Activated CD4-positive, CD25-positive, alpha-beta regulatory T cell treated with anti-CD3 and anti-CD28 coated beads, Interleukin-2, amount 50 U/mL, for 16 hours (primary cell): ENCODE results near the gene TEKT3.

Source experiments
- DNase-seq: peaks from one replicate; pipeline ENCODE4 v3.0.0-alpha.2; 2020; ENCODE audit warnings: low read depth, low spot score

The TEKT3 gene

DNA sequence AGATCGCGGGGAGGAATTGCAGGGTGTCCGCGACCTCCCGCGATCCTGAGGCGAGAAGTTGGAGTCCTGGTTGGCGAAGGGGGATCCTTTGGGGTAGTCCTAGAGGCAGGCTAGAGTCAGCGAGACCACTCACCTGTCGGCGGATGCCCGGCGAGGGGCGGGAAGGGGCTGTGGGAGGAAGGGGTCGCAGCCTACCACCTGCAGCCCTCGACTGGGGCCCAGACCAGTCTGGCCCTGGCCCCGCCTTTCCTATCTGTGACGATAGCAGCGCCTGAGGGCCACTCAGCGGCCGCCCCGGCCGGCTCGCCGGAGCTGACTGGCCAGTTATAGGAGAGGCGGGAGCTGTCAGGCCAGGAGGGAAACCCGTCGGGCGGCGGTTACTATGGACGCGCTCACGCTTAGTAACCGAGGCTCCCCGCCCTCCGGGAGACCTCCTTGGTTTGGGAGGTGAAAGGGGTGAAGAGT lies at the start of gene TEKT3:
TSS of gene TEKT3 (minus strand) at position 213 of the 465 bp plus-strand sequence. CDS start 10,012 bp downstream, outside the sequence.
- DNase-seq = no peak

DNA sequence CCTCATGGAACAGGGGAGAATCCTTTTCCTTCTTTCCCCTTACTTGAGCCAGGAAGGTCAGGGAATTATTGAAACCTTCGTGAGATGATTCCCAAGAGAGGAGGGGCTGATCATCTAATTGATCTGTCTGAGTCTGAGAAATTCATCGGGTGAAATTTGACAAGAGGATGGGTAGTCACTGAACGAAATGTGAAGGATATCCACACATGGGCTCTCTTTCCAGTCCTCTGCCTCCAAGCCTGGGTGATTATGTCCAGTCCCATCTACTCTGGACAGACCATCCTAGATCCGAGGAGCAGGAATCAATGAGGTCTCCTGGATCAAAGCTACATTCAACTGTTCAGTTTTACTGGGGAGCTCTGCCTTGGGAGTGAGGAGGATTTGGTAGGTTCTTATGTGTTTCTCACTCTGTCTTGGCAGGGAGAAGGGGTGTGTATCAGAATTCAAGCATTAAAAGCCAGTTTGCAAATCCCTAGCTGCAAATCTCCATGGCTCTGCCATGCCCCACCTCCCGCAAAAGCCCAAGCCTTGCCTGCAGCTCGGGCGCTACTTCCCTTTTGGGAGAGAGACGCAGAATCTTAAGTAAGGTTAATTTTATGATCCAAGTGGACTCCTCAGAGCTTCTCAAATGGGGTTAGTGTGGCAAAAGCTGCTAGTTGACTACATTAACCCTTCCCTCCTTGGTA lies 47.1 kb upstream of the TEKT3 start:
- DNase-seq = no peak

DNA sequence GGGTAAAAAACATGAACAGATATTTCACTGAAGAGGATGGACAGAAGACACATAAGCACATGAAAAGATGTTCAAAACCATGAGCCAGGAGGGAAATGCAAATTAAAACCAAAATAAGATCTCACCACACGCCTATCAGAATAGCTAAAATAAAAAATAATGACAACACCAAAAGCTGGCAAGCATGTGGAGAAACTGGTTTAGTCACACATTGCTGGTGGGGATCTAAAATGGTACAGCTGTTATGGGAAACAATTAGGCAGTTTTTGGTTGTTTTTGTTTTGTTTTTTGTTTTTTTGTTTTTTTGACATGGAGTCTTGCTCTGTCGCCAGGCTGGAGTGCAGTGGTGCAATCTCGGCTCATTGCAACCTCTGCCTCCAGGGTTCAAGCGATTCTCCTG lies 44.7 kb upstream of the TEKT3 start:
- no peak for DNase-seq

DNA sequence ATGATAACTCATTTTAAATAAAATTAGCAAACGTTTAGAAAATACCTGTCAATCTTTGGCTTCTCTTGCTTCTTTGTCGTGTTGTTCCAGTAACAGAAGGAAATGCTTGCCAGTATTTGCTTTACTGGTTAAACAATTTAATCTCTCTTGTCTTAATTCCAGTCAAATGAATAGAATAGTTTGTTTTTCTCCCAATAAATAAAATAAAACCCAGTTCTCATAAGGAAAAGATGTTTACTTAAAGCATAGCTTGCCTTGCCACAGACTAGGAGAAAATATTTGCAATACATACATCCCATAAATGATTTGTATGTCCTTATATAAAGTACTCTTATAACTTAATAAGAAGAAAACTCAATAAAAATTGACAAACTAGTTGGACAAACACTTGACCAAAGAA lies 43.9 kb upstream of the TEKT3 start:
- no peak for DNase-seq

DNA sequence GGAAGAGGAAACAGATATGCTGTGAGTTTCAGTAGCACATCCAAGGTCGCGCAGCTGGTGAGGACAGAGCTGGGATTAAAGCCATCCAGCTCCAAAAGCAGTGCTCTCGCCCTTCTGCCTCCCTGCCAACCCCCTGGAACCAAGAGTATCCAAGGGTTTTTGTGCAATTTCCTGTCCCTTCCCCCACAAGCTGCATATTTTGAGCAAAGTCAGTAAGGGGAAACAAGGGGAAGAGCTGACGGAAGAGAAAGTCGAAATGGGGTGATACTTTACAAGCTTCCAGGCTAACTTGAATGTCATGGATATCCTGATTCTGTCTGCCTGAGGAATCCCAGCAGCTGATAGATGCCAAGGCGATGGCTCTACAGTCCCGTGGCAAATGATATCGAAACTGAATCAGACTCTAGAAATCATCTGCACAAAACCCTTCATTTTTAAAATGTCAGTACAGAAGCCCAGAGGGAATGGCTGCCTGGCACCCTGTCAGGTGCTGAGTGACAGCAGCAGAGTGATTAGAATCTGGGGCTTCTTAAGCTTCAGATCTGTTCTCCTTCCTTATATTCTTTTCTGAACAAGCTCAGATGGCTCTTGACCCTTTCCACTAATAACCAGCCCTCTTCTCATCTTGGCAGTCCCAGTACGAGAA lies 42.9 kb upstream of the TEKT3 start:
- no peak for DNase-seq

DNA sequence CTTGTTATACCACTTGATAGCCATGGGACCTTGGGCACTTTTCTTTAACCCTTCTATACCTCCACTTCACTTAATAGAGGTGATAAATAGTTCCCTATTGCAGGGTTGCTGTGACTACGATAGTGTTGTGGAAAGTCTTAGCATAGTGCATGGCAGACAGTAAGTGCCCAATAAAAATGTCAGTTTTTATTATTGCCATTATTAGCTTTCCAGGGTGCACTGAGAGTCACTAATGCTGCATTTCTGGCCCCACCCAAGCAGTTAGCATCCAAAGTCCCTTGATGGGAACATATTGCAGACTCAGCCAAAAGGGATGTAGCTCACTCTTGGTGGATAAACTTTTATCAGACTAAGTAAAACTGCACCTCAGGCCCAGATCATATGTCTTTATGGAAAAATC lies 41.5 kb upstream of the TEKT3 start:
- no peak for DNase-seq

DNA sequence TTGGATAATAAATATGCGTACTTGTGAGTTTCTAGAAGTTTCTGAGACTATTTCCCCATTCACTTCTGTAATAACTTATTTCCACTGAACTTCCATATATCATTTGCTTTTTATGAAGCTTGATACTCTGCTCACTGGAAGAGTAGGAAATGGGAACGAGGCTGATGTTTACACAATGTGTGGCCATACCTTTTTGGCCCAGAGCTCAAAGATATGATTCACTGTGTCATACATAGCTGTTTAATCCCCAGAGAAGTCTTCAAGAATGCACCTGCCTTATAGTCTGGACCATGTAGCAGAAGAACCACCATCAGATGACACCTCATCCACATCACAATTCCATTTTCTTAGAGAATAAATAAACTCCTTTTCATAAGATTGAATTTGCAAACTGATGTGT lies 40.3 kb upstream of the TEKT3 start:
- DNase-seq = no peak

DNA sequence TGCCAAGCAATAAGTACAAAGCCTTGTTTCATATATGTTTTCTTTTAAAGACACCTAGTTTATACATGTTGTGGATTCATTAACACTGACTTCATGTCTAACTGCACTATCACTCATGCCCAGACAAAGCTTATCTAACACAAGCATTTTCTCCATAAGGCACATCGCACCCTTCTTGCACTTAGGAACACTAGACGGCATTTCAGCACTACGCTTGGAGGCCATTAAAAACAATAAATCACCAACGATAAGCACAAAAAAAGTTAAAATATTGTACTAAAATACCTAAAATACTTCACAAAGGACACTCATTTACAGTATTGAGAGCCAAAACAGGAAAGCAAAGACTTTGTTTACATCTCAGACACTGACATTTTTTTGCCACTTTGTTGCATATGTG lies 39.0 kb upstream of the TEKT3 start:
- DNase-seq = no peak

DNA sequence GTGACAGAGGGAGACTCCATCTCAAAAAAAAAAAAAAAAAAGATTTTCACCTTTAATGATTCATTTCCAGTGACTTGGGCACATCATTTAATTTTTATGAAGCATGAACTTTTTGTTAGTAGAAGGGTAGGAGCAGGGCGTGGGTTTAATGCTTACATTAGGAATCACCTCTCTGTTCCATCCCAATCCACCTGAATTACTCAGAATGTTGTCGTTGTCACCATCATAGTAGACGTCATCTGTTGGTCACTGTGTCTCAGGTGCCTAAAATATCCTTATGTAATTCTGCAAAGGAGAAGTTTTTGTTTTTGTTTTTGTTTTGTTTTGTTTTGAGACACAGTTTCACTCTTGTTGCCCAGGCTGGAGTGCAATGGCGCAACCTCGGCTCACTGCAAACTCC lies 38.3 kb upstream of the TEKT3 start:
- DNase-seq = no peak

DNA sequence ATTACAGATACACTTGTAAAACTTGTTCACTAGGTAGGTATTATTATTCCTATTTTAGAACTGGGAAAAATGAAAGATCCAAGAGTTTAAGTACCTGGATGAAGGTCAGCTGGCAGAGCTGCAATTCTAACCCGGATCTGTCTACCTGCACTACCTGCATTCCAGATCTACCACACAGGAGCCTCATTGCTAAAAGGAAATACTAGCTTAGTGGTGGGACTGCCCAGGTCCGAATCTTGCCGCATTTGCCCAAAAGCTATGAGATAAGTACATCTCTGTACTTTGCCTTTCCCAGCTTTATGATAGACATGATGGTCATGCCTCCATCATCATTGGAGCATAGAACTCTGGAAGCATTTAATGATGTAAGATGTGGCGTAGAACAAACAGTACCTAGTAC lies 36.8 kb upstream of the TEKT3 start:
- no peak for DNase-seq

DNA sequence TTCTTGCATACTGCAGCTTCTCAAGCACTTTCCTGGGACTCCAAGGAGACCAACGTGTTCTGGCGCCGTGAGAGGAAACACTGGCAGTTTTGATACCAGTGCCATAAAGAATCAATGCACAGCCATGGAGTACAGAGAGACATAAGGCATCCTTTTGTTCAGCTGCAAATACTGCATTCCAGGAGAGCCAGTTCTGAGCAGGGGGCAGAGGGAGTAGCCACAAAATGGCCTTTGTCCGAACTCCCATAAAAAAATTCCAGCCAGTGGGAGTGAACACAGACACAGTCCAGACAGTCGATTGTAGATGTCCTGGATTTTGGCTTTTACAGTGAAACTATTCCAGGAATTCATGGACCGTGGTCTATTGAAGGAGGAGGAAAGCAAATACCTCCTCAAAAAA lies 36.2 kb upstream of the TEKT3 start:
- DNase-seq = no peak

DNA sequence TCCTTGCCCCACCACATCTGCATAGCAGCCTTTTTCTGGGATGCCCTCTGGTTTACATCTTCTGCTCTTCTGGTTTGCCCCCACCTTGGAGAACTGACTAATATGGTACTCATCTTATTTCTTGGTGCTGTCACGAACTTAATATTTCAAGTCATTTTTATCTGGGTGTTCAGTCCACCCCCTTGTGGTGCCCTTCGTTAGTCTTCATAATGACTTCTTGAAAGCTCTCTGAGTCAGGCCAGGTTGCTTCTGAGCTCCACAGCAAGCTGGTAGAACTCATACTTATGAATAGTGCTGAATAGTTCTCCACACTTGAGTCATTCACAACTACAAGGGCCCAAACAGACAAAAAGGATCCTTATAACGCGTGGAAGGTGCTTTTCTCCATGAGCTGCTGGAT lies 35.8 kb upstream of the TEKT3 start:
- no peak for DNase-seq

DNA sequence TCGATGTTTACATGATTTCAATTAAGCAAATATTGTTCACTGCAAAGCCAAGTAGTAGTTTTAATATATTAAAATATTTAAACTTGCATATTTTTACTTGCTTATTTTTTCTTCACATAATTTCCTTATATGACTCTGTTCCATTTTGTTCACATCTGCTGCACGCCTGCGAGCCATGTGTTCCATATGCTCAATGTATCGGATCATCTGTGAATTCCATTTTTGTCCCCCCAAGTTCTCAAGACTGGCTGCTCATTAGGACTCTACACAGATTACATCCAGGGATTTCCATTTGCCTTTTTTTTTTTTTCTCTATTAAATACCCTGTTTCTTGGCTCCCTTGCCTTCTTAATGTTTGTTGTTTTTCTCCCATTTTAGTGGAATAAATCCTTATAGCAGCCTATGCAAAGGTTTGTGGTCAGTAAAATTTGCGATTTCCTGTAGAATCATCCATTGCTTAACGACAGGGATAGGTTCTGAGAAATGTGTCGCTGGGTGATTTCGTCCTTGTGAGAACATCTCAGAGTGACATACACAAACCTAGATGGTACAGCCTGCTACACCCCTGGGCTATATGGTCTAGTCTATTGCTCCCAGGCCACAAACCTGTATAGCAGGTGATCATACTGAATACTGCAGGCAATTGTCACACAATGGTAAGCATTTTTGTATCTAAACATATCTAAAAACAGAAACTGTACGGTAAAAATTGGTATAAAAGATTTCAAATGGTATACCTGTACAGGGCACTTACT lies 30.2 kb upstream of the TEKT3 start:
- DNase-seq = no peak

DNA sequence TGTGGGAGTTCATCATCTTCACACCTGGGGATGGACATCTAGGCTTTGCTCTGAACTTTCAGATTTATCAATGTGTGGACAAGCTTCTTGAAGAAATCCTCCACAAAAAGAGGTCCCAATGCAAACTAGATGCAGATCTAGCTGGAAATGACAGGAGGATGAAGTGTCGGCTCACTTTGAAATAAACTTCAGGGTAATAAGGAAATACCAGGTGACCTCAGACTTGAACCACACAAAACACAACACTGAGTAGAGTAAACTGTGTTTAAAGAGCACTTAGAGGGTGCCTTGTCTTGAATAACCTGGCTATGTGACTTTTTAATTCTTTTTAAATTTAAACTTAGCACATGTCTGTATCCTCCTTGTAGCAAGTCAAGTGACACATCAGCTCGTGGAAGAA lies 27.2 kb upstream of the TEKT3 start:
- no peak for DNase-seq

DNA sequence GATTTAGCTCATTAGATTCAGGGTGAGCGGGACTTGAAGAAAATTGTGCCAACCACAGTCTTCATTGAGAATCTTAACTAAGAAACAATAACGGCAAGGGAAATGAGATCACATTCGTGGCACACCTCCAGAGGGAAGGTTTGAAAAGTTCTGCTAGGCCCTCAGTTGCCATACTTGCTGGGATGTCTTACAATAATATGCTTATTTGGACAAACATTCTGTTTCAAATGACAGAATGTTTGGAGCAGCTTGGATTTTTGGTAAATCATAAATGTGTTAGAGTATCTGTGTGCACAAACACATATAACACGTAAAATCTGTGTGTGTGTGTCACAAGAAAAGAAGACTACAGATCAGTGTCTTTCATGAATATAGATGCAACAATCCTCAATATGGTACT lies 24.6 kb upstream of the TEKT3 start:
- no peak for DNase-seq

DNA sequence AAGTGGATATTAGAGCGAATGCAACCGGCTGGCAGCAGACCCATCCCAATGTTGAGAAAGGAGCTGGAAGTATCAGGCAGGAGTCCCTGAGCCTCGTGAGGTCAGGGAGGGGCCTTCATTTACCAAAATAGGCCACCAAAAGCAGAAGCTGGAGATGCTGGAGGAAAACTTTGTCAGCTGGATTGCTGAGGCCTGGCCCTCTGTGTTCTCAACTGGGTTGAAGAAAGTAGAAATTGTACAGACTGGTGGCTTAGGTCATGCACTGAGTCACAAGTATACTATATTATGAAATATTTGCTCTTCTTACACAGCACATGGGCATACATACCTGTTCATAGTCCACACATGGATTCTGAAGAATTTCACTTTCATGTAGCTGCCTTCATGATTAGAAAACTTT lies 23.2 kb upstream of the TEKT3 start:
- no peak for DNase-seq

DNA sequence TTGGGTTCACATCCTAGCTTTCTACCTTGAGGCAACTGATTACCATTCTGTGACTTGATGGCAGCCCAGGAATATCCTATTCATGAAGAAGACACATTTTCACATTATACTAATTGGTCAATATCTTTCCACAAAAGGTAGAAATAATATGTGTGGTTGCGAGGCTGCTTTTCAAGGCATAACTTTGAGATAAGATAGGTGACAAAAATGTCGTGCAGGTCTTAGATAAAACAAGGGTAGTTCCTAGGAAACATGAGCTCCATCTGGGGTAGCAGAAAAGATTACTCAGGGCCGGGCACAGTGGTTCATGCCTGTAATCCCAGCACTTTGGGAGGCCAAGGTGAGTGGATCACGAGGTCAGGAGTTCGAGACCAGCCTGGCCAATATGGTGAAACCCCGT lies 22.3 kb upstream of the TEKT3 start:
- no peak for DNase-seq

DNA sequence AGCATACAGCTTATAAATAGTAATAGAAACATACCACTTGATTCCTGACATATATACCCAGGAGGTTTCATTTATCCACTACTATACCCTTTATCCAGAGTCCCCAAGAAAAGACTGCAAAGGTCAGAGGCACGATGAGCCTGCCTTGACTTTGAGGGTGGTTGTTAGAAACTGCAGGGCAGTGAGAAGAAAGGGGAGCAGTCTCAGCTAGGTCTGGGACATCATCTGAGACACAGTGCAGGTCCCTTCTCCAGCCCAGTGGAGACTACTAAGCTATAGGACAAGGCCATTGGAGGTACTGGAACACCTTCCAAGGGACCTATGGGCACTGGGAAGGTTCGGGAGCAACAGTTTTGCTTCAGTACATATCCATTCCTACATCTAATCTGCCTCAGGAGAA lies 20.2 kb upstream of the TEKT3 start:
- DNase-seq = no peak

DNA sequence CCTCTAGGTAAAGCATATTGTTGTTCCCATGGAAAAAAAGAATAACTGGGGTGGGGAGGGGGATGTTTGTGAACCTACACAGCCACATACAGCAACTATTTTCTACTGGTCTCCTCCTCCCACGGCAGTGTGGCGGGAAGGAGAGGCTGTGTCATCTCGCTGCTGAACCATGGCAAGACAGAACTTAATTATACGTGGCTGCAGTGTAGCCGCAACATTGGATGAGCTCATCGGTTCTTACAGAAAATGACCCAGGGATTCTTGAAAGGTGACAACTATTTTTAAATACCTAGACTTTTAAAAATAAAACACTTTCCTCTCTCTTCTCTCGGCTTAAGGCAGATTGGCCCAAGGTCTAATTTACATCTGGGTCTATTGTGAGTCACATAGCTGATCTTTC lies 19.8 kb upstream of the TEKT3 start:
- no peak for DNase-seq

DNA sequence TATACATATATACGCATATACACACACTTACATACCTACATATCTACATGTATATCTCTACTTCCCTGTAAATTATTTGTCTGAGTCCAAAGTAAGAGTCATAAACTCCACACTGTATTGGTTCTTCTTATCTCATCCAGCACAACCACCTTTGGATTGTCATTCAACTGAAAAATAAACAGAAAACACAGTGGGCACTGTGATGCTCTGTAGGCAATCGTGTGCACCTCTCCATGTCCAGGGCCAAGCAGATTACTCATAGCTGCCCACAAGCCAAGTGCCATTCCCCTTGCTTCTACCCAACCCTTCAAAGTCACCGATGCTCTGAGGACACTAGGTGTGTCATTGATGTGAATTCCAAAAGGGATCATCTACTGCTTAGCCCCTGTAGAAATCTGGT lies 12.9 kb upstream of the TEKT3 start:
- DNase-seq = no peak

DNA sequence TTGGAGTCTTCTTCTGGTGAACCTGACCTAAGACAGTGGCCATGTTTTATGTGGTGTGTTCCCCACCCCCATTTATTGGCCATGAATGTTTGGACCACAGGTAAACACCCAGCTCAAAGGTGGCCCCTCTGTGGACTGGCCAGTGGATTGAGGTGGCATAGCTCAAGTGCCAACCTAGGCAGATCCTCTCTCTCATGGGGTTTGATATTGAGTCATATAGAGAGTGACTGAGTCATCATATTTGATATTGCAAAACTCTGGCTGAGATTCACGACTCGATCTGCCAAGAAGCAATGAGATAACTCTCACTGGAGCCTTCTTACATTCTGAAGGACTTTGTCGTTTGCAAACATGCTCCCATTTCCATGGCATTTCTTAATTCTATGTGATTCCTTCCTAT lies 10.5 kb upstream of the TEKT3 start:
- DNase-seq = no peak

DNA sequence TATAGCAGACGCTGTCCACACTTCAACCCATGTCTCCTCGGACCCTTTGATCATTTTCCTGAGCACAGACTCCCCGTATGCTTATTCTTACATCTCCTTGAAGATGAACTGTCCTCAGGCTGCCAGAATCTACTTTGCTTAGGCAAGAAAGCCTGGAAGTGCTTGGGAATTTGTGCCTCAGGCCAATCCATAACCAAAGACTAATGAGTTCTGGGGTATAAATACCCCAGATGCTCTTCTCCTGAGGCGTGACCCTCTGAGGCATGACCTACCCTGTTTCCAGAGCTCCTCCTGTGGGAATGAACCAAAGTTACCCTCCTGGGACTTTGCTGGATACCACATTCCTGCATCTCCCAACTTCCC lies 10.1 kb upstream of the TEKT3 start:
- no peak for DNase-seq
